ENCODE results near the gene KRT2. TPM values are rescaled to one million over a fixed set of nuclear protein-coding genes. Genes with fewer than 3 reads are reported as not detected.

KRT2 gene
- total RNA-seq, 1 donor from 2014 or later = not detected

DNA sequence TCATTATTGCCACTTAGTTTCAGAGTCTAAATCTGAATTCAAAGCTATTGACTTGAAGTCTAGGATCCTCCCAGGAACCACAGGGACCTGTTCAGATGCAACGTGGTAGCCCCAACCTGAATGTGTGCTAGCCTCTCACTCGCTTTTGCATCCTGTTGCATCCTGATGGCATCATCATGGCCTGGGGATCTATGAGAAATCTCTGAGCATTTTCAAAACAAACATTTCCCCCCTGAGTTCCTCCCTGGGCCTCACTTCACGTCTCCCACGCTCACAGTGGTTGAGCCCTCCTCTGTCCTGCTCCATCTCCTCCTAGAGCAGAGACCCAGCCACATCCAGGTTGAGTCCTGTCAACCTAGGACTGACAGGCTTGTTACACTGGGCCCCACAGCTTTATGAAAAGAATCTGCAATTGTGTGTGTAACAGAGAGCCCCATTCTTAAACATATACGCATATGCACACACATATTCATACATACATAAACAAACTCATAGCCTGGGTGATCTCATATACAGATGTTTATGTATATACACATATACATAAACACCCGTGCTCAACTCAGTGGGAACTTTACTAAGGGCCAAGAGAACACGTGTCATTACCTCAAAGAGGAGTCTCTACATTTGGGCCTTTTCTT lies 45.3 kb downstream of the KRT2 start:
- TF ChIP-seq EZH2 (IDR thresholded peaks at IDR 0.05; ENCODE audit: insufficient read depth, low read length) = no peak
- TF ChIP-seq, protein P1, sequence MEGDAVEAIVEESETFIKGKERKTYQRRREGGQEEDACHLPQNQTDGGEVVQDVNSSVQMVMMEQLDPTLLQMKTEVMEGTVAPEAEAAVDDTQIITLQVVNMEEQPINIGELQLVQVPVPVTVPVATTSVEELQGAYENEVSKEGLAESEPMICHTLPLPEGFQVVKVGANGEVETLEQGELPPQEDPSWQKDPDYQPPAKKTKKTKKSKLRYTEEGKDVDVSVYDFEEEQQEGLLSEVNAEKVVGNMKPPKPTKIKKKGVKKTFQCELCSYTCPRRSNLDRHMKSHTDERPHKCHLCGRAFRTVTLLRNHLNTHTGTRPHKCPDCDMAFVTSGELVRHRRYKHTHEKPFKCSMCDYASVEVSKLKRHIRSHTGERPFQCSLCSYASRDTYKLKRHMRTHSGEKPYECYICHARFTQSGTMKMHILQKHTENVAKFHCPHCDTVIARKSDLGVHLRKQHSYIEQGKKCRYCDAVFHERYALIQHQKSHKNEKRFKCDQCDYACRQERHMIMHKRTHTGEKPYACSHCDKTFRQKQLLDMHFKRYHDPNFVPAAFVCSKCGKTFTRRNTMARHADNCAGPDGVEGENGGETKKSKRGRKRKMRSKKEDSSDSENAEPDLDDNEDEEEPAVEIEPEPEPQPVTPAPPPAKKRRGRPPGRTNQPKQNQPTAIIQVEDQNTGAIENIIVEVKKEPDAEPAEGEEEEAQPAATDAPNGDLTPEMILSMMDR (IDR thresholded peaks at IDR 0.05; ENCODE audit: insufficient read depth, low read depth, low read length) = no peak
- no peaks in the 10 kb centered on the region for H4K20me1 ChIP-seq (ENCODE audit: insufficient read depth, low read length)
- Mint-ChIP-seq H3K4me1 (ENCODE audit: low read depth, unreplicated experiment) (peaks cover 5% of the 10 kb centered on the region), H3K27ac (ENCODE audit: unreplicated experiment) (no peak overlapping the region), H3K9me3 (ENCODE audit: unreplicated experiment) (peaks cover 6% of the 10 kb centered on the region), H3K4me3 (ENCODE audit: unreplicated experiment) (no peak overlapping the region), H3K36me3 (ENCODE audit: low read depth, unreplicated experiment) (peaks cover under 1% of the 10 kb centered on the region), H3K27me3 (ENCODE audit: low read depth, unreplicated experiment) (peaks cover 53% of the 10 kb centered on the region)
- FAIRE-seq (no peak), DNase-seq (ENCODE audit: low read depth) (no peak)
- H3K4me1 ChIP-seq (ENCODE audit: insufficient read depth, low read length) = no peaks in the 10 kb centered on the region
- H3K36me3 ChIP-seq (ENCODE audit: insufficient read depth, low read length) = no peaks in the 10 kb centered on the region
- H3K4me2 ChIP-seq (ENCODE audit: low read length) = no peak overlapping the region
- H2AFZ ChIP-seq (ENCODE audit: low read depth, low read length) = no peak overlapping the region
- H3K4me3 ChIP-seq (ENCODE audit: insufficient read depth, low read depth, low read length) = no peak overlapping the region
- no peaks in the 10 kb centered on the region for H3K79me2 ChIP-seq (ENCODE audit: insufficient read depth, low read length)
- peaks cover 42% of the 10 kb centered on the region for H3K27me3 ChIP-seq (ENCODE audit: insufficient read depth, low read length)
- H3K9me3 ChIP-seq (ENCODE audit: insufficient read depth, low read depth, low read length) = no peaks in the 10 kb centered on the region
- H3K9ac ChIP-seq (ENCODE audit: low read length) = no peak overlapping the region
- H3K27ac ChIP-seq (ENCODE audit: low read depth, low read length) = no peak overlapping the region

DNA sequence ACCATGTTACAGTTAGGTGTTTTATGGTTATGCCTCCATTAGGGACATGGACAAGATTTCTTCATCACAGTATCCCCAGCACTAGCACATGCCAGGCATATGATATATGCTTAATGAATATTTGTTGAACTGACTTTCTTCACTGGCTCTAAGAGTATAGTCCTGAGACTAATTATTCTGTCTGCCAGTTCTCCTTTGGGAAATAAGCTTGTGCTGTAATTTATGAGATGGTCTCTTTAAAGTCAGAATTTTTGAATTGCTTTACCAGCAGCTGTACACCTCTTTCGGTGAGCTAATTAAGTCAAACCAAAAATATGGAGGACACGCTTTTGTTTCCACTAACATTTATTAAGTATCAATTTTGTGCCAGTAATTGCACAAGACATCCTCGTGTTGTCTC lies 45.9 kb downstream of the KRT2 start:
- no peaks in the 10 kb centered on the region for H3K4me1 ChIP-seq (ENCODE audit: insufficient read depth, low read length)
- peaks cover 48% of the 10 kb centered on the region for H3K27me3 ChIP-seq (ENCODE audit: insufficient read depth, low read length)
- Mint-ChIP-seq H3K4me1 (ENCODE audit: low read depth, unreplicated experiment) (peaks cover 5% of the 10 kb centered on the region), H3K27me3 (ENCODE audit: low read depth, unreplicated experiment) (peaks cover 47% of the 10 kb centered on the region), H3K4me3 (ENCODE audit: unreplicated experiment) (no peak overlapping the region), H3K9me3 (ENCODE audit: unreplicated experiment) (peaks cover 6% of the 10 kb centered on the region), H3K36me3 (ENCODE audit: low read depth, unreplicated experiment) (no peaks in the 10 kb centered on the region), H3K27ac (ENCODE audit: unreplicated experiment) (no peak overlapping the region)
- H3K27ac ChIP-seq (ENCODE audit: low read depth, low read length) = no peak overlapping the region
- H3K4me2 ChIP-seq (ENCODE audit: low read length) = no peak overlapping the region
- H4K20me1 ChIP-seq (ENCODE audit: insufficient read depth, low read length) = no peaks in the 10 kb centered on the region
- H3K9me3 ChIP-seq (ENCODE audit: insufficient read depth, low read depth, low read length) = no peaks in the 10 kb centered on the region
- no peaks in the 10 kb centered on the region for H3K79me2 ChIP-seq (ENCODE audit: insufficient read depth, low read length)
- H2AFZ ChIP-seq (ENCODE audit: low read depth, low read length) = no peak overlapping the region
- no peak overlapping the region for H3K4me3 ChIP-seq (ENCODE audit: insufficient read depth, low read depth, low read length)
- no peaks in the 10 kb centered on the region for H3K36me3 ChIP-seq (ENCODE audit: insufficient read depth, low read length)
- no peak overlapping the region for H3K9ac ChIP-seq (ENCODE audit: low read length)
- FAIRE-seq (no peak), DNase-seq (ENCODE audit: low read depth) (no peak)
- TF ChIP-seq EZH2 (IDR thresholded peaks at IDR 0.05; ENCODE audit: insufficient read depth, low read length) = no peak

DNA sequence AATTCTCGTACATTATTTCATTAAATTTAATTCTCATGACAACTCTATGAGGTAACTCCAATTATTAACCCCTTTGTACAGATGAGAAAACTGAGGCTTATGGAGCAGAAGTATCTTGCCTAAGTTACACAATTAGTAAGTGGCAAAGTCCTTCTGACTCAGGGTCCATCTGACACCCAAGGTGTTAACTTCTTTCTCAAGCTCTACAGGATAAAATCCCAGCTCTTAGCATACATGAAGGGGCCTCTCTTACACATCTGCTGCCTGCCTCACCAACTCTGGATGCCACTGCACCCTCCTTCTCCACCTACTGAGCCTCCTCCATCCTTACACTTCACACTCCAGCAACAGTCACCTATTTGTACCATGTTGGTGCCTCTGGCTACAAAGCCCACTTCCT lies 46.5 kb downstream of the KRT2 start:
- no peak overlapping the region for H3K4me3 ChIP-seq (ENCODE audit: insufficient read depth, low read depth, low read length)
- DNase-seq (ENCODE audit: low read depth) (no peak), FAIRE-seq (no peak)
- H3K27ac ChIP-seq (ENCODE audit: low read depth, low read length) = no peak overlapping the region
- no peaks in the 10 kb centered on the region for H3K79me2 ChIP-seq (ENCODE audit: insufficient read depth, low read length)
- no peaks in the 10 kb centered on the region for H3K4me1 ChIP-seq (ENCODE audit: insufficient read depth, low read length)
- peaks cover 44% of the 10 kb centered on the region for H3K27me3 Mint-ChIP-seq (ENCODE audit: low read depth, unreplicated experiment)
- no peak overlapping the region for H3K9ac ChIP-seq (ENCODE audit: low read length)
- H3K9me3 ChIP-seq (ENCODE audit: insufficient read depth, low read depth, low read length) = no peaks in the 10 kb centered on the region
- no peak overlapping the region for H3K4me2 ChIP-seq (ENCODE audit: low read length)
- H3K9me3 Mint-ChIP-seq (ENCODE audit: unreplicated experiment) = peaks cover 6% of the 10 kb centered on the region
- no peaks in the 10 kb centered on the region for H4K20me1 ChIP-seq (ENCODE audit: insufficient read depth, low read length)
- no peaks in the 10 kb centered on the region for H3K36me3 ChIP-seq (ENCODE audit: insufficient read depth, low read length)
- no peak overlapping the region for H3K27ac Mint-ChIP-seq (ENCODE audit: unreplicated experiment)
- H3K27me3 ChIP-seq (ENCODE audit: insufficient read depth, low read length) = peaks cover 53% of the 10 kb centered on the region
- TF ChIP-seq EZH2 (IDR thresholded peaks at IDR 0.05; ENCODE audit: insufficient read depth, low read length) = no peak
- TF ChIP-seq, protein P1 (IDR thresholded peaks at IDR 0.05; ENCODE audit: insufficient read depth, low read depth, low read length) = no peak
- H2AFZ ChIP-seq (ENCODE audit: low read depth, low read length) = no peak overlapping the region
- H3K4me3 Mint-ChIP-seq (ENCODE audit: unreplicated experiment) = no peak overlapping the region
- peaks cover under 1% of the 10 kb centered on the region for H3K36me3 Mint-ChIP-seq (ENCODE audit: low read depth, unreplicated experiment)
- H3K4me1 Mint-ChIP-seq (ENCODE audit: low read depth, unreplicated experiment) = peaks cover 5% of the 10 kb centered on the region

Data from astrocyte (in vitro differentiated cells and primary cell).